ENCODE results near the gene STK32B.

STK32B gene

DNA sequence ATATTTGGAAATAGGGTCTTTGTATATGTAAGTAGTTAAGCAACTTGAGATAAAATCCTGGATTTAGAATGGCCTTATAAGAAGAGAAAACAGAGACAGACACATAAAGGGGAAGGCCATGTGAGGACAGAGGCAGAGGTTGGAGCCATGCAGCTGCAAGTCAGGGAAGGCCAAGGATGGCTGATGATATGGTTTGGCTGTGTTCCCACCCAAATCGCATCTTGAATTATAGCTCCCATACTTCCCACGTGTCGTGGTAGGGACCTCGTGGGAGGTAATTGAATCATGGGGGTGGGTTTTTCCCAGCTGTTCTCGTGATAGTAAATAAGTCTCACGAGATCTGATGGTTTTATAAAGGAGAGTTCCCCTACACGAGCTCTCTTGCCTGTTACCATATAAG is 76.3 kb downstream of the STK32B start:
- DNase-seq: no peak

DNA sequence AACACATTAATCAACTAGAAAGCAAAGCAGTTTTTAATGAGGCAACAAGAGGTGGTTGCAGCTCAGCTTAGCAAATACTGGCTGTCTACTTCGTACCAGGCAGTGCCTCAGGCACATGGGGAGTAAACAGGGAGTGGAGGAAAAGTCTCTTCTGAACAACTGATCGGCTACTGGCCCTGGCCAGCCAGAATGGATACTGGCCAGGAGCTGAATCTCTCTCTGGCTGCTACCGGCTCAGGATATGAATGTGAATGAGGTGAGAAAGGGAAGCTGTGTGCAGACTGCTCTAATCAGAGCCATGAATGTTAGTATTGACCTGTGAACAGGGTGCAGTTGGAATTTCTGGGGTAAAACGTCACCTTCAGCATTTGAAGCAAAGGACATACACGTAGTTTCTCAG is 77.3 kb downstream of the STK32B start:
- no peak for DNase-seq

DNA sequence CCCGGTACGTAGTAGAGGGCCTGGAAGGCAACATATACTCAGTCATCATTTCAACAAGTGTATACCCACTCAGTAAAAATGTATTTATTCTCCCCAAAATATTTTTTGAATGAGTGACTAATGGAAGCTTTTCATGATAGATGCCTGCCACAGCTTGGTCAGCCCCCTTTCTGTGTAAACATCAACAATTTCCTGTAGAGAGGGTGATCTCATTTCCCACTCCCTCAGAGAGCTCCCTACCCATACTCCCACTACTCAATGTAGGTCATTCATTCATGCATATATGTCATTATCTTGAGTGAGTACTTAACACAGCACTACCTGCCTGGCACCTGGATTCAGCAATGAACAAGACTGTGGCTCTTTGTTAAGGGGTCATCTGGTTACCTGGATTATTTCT is 81.9 kb downstream of the STK32B start:
- no peak for DNase-seq

DNA sequence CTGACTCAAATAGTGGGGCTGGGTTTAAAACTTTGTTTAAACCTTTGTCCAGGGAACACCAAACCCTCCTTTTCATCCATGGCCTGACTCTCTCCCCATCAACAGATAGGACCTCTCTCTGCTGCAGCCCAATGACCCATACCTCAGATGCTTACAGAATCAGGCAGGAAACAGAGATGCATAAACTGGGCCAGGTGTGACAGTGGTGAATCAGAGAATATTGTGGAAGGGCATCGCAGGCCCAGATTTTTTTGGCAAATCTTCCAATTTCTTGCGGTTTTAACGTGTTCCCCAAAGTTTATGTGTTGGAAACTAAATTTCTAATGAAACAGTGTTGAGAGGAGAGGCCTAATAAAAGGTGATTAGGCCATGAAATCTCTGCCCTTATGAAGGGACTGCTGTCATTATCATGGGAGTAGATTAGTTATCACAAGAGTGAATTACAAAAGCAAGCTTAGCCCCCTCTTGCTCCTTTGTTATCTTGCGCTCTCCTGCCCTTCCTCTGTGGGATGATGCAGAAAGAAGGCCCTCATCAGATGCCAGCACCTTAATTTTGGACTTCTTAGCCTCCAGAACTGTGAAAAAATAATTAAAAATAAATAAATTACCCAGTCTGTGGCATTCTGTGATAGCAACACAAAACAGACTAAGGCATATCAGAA is 82.8 kb downstream of the STK32B start:
- no peak for DNase-seq

DNA sequence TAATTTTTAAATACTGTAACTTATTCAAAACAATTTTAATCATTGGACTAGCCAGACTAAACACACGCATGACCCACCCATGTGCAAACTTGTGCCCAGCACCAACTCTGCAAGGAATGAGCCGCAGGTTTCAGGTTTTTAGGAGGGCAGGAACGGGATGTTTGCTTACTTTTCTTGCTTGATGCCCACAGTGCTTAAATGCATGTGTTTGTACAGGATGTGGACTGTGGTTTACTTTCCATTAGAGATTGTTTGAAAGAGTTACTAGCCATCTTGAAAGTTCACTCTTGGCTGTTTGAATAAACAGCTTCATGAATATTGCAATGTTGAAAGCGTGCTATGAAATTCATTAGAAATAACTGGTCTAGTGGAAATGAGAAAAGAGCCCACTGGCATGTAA is 83.3 kb downstream of the STK32B start:
- DNase-seq: no peak

DNA sequence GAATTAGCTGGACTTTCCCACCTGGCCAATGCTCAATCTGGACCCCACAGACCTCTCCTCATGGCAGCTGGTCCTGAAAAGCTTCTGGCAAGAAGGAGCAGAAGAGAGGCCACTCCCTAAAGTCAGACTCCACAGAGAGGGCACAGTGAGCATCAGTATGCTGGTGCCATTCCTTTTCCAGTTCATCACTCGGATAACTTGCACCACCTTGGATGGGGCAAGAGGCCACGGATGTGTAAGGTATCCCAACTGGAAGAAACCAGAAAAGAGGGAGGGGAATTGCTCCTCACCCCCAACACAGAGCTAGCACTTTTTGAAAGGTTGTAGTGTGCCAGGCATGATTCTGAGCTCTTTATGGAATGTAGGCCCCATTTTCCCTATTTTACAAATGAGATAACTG is 85.9 kb downstream of the STK32B start:
- no peak for DNase-seq

DNA sequence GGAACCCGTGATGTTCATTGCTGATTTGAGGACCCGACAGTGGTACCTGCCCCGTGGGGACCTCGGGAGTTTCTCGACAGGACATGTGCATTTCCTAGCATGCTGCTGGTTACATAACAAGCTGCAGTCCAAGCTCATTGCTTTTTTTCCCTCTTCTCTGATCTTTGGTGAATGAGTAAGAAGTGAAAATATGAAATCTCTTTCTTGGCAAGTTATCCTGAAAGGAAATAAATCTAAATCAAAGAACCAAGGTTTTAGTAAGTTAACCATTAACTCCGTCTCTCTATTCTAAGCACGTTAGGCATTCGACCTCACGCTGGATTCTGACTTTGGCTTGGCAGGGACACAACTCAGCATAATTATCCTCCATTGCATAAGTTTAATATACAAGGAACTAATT is 86.6 kb downstream of the STK32B start:
- DNase-seq: no peak

DNA sequence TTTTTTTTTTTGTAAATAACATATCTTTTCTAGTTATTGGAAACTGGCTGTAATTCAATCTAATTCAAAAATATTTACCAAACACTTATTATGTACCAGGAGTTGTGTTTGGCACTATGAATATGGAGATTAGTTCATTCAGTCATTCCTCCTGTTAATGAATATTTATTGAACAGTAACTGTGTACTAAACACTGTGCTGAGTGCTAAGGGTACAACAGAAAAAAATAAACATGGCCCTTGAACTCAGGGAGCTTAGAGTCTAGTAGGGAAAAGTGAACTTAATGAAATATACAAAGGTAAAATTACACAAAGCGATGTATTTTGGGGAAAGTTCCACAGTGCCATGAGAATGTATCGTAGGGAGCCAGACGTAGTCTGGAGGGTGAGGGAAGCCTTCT is 87.1 kb downstream of the STK32B start:
- DNase-seq: no peak

DNA sequence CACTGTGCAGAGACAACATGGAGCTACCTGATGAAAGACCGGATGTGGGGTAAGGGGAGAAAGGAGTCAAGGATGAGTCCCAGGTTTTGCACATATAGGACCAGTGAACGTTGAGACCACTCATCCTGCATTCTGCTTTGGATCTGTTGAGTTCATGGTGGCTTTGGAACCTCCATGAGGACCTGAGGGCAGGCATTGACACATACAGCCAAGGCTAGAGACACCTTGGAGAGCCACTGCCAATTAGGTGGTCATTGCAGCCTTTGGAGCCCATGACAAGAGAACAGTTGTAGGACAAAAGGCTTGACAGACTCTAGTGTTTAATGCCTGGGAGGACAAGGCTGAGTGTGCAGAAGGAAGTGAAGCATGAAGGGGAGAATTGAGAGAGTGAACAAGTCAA is 87.9 kb downstream of the STK32B start:
- DNase-seq: no peak

DNA sequence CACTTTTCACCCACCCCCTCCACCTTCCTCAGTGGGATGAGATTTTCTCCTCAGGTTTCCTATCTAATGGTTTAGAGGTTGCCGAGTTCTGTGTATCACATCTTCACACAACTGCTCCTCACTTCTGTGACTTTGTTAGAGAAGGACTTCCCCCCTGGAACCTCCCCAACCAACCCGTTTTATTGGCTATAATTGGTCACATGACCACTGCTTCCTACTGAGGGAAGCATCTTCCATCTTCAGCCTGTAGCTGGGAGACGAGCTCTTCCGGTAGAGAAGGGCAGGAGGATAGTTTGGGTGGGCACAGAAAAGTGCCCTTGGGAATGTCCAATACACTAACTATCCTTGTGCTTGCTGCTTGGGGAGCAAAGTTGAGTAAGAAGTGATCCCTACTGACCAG is 90.5 kb downstream of the STK32B start:
- DNase-seq: no peak

DNA sequence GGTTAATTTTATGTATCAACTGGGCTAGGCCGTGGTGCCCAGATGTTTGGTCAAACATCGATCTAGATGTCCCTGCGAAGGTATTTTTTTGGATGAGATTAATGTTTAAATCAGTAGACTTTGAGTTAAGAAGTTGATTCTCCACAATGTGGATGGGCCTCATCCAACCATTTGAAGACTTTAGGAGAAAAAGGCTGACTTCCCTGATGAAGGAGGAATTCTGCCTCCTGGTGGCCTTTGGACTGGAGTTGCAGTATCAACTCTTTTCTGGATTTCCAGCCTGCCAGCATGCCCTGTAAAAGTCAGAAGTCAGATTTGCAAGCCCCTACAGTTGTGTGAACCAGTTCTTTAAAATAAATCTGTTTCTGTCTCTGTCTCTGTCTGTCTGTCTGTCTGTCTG is 91.4 kb downstream of the STK32B start:
- DNase-seq: no peak

DNA sequence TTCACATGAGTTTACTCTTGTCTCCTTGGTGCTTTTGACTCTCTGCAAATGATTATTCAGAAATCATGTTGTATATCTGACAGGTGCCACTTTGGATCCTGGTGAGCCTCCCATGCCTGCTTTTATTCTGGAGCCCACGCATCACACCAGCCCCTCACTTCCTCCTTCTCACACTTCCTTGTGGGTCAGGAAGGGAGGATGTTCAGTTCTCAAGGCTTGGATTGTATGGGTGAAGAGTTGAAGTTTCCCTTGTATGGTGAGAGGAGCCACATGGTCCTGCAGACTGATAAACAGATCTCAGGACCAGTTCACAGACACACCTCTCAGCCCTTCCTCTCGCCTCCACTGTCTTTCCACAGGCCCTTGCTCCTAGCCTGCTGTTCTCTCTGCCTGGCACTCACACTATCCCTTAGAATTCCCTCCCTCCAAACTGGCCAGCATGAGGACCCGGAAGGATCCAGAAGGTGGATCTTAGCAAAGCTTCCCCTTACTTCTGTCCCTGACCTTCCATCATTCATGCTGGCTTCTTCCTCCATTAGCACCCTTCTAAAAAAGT is 92.1 kb downstream of the STK32B start:
- no peak for DNase-seq

DNA sequence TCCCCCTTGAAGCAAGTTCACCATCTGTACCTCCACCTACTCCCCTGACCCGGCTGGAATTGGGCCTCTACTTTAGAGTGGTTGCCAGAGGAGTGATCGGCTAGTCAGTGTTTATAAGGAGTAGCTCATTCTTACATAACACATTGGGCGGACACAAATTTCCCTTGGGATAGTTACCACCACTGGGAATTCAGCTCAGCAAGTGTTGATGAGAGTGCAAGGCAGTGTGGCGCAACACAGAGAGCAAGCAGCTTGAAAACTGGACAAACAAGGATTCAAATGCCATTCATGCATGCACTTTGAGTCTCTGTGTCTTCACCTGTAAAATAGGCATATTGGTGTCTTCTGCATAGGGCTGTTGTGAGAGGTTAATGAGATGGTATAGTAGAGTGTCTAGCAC is 92.7 kb downstream of the STK32B start:
- no peak for DNase-seq

DNA sequence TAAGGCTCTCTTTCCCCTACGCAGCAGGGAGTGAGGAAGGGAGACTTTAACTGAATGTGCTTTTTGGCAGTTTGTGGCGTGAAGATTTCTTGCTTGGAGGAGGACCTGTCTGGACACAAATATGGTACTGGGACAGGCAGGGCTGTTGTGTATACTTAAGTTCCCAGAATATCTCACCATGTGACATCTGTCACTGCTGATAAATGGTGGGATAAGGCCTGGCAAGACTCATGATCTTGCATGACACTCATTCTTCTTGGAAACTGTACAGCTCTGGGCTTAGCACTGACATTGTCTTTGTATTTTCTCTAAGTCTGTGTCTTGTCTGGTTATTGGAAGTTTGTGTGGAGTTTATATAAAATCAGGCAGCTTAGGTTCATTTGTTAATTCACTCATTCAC is 93.1 kb downstream of the STK32B start:
- no peak for DNase-seq

DNA sequence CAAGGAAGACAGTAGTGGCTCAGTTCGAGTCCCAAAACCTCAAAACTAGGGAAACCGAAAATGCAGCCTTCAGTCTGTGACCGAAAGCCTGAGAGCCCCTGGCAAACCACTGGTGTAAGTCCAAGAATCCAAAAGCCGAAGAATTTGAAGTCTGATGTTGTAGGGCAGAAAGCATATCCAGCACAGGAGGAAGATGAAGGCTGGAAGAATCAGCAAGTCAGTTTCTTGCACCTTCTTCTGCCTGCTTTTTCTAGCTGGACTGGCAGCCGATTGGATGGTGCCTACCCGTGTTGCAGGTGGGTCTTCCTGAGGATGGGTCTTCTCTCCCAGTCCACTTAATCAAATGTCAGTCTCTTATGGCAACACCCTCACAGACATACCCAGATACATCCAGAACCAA is 95.0 kb downstream of the STK32B start:
- no peak for DNase-seq

DNA sequence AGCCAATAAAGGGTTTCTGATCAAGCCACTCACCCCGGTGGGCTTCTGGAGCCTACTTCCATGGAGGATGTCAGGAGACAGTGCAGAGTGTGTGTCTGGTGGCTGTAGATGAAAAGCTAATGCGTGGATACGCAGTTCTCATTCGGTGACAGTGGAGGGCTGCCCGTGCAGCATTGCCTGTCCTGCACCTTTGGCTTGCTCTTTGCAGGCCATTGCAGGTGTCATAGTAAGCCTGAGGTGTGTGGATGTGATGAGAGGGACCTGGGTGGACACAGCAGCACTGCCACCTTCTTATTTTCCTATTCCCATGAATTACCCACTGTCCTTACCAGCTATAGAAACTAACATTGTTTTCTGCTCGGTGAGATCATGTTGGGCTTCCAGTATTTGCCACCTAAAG is 101.2 kb downstream of the STK32B start:
- no peak for DNase-seq

DNA sequence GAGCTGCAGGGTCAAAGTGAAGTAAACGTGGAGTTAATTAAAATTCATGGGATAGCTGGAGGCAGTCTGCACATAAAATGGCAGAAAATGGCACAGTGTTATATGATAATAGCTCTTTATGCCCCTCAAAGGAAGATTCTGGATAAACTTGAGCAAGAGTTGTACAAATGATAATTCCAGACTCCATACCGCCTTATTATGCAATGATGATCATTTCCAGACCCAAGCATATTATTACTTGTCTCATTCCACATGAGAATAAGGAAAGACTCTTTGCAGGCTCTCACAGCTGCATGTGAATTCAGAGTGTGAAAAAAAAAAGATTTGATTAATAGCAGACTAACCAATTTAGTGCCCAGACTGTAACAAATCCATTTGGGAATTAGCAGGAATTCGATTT is 105.4 kb downstream of the STK32B start:
- DNase-seq: no peak

DNA sequence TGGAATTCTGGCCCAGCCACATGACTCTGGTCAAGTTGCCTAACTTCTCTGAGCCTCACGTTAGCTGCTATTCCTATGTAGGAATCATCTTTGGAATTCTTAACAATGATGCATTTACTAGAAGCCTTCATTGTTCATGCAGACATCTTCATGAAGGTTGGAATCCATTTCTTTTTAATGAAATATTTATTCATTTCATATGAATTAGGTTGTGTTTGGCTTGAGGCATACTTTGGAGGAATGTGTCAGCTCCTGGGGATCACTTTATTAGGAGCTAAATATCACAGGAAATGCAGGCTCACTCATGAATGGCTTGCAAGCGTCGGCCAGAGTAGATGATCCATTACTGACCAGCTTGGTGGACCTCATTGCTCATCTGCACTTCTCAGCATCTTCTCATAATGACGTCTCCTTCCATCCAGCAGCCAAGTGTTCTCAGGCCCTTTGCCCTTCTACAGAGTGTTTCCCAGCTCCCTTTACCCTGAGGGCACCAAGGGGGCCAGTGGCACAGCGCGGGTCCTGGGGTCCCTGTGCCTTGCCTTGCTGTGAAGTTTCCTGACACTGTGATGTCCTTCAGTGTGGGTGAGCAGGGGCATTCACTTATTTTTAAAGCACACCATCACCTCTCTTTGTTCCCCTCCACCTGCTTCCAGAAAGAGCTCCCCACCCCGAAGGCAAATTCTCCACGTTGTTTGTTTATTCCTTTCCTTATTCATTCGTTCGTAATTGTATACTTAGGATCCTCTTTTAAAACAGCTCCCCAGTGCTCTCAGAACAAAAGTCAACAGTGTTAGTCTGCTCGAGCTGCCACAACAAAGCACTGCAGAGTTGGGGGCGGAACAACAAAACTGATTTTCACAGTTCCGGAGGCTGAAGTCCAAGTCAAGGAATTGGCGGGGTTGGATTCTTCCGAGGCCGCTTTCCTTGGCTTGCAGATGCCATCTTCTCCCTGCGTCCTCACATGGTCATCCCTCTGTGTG is 106.8 kb downstream of the STK32B start:
- DNase-seq: no peak

DNA sequence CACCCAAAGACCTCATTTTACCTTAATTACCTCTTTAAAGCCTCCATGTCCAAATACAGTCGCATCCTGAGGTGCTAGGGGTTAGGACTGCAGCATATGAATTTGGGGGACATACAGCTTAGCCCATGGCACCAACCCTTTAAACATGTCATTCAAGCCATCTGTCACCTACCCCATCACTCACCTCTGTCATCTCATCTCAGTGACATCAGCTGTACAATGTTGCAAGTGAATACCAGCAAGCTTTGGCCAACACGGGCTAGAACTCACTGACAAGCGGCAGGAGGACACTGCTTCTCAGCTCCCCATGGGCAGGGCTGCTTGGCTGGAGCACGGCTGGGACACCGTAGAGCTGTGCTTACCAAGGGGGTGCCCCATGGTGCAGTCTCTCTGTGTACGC is 107.5 kb downstream of the STK32B start:
- DNase-seq: no peak

DNA sequence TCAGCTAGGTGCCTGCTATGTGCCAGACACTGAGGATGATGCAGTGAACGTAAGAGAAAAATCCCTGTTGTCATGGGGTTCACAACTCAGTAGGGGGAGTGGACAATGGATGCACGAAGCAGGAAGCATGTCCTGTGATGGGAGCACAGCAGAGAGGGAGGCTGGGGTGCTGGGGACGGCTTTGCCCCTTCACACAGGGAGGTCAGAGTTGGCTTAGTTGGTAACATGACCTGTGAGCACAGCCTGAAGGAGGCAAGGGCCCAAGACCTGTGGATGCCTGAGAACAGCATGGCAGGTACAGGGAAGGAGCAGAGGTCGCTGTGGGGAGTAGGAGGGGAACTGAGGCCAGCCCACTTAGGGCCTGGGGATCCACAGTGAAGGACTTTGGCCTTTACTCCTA is 109.4 kb downstream of the STK32B start:
- DNase-seq: no peak

DNA sequence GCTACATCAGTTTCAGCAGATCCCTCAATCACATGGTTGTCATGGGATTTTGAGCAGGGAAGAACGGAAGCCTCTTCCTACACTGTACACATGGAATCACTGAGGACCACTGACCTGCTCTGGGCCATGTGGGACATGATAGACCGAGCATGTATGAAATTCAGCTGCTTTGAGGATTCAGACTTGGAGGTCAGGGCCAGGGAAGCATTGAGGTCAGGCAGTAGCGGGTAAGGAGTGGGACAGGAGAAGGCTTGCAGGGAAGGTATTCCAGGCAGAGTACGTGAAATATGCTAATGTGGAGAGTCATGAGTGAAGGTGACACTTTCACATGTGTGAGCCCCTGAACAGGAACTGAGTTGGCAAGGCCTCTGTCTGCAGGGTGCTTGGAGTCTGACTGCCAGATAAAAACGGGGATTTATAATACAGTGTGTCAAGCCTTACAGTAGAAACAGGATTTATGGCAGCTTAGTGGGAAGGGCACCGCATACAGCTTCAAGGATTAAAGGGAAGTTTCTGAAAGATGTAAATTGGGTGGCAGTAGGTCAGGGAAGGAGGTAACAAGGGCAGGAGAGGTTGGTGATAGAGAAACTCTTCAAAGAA is 111.7 kb downstream of the STK32B start:
- no peak for DNase-seq

DNA sequence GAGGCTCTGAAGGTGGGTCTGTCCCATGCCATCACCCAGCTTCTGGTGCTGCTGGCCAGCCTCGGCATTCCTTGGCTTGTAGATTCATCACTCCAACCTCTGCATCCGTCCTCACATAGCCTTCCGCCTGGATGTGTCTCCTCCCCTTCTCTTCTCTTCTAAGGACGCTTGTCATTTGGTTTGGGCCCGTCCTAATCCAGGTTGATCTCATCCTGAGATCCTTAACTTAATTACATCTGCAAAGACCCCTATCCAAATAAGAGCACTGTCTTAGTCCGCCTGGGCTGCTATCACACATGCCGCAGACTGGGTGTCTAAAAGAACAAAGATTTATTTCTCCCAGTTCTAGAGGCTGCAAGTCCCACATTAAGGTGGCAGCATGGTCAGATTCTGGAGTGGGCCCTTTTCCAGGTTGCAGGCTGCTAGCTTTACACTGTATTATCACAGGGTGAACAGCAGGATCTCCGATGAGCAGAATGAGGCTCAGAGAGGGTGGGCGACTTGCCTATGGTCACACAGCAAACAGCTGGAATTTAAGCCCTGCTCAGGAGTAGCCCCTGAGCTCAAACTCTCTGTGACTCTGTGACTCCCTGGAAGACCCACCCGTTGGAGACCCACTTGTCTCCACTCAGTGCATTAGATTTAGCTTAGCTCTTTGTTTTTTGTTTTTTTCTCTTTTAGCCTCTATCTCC is 113.1 kb downstream of the STK32B start:
- no peak for DNase-seq
